NCI-H146 (cell line): ENCODE data around the gene SETX.

Experiments
- DNase-seq: peaks from one replicate; lab custom pipeline; 2025; lab: John Stamatoyannopoulos, UW

Gene SETX

DNA sequence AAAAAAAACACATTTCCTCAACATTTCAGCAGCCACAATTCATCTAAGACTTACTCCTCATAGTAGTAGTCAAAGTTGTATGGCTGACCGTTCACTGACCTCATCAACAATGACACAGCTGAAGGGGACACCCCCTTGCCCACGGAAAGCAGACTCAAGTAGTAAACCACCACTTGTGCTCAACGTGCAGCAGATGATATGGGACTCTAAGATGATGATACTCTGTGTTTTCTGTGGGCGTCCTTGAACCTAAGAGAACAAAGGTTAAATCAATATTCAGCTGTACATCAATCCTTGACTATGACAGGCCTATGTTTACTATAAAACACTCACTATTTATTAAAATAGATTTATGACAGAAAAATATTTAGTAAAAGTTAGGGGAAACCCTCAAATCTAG, 71.6 kb downstream of the SETX start:
- DNase-seq, result no peak

DNA sequence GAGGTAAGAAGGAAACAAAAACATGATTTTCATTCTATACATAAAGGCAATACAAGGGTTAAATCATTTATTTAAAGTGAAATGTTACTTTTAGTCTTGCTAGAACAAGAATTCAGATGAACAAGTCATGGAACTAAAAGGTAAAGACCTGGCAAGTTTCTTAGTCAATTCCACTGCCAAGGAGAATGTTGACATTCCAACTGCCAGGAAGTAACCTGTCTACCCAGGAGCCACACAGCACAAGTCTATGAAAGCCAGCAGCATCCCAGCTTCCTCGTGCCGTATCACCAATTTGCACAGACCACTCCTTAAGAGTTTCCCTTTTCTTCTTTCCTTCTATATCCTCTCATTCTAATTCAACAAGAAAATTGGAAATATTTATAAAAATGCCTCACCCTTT, 79.9 kb downstream of the SETX start:
- no peak for DNase-seq

DNA sequence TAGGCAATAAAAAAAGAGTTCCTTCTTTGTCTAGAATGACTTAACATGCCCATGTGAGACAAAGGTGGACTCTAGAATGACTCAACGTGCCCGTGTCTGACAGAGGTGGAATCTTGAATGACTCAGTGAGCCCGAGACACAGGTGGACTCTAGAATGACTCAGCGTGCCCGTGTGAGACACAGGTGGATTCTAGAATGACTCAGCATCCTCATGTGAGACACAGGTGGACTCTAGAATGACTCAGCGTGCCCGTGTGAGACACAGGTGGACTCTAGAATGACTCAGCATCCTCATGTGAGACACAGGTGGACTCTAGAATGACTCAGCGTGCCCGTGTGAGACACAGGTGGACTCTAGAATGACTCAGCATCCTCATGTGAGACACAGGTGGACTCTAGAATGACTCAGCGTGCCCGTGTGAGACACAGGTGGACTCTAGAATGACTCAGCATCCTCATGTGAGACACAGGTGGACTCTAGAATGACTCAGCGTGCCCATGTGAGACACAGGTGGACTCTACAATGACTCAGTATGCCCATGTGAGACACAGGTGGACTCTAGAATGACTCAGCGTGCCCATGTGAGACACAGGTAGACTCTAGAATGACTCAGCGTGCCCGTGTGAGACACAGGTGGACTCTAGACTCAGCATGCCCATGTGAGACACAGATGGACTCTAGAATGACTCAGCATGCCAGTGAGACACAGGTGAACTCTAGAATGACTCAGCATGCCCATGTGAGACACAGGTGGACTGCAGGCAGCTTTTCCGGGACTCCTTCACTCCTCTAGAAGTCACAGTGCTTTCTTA, 84.9 kb downstream of the SETX start:
- DNase-seq, result peak; percentile 3

DNA sequence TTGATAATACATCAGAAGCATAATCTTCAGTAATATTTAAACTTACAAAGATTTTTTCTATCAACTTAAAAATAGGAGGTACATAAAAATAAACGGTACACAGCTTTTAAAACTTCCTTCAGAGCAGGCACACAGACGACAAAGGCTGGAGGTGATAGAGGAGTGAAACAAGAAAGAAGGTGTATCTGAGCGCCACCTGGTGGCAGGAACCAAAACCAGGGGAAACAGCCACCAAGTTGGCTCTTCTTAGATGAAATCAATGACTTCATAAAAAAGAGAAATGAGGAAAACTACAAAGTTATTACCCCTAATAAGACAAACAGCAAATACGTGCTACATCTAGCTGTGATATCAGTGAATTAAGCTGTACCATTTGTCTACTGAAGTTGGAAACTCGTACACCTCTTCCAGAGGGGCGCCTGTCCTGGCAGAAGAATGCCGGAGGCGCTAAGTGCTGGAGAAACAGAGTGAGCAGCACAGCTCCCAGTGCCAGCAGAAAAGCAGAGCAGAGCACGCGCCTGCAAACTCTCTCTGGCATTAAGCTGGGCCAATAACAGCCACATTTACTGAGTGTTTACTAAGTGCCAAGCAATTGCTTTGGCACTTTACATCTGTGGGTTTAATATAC, 85.9 kb downstream of the SETX start:
- peak; percentile 36 for DNase-seq

DNA sequence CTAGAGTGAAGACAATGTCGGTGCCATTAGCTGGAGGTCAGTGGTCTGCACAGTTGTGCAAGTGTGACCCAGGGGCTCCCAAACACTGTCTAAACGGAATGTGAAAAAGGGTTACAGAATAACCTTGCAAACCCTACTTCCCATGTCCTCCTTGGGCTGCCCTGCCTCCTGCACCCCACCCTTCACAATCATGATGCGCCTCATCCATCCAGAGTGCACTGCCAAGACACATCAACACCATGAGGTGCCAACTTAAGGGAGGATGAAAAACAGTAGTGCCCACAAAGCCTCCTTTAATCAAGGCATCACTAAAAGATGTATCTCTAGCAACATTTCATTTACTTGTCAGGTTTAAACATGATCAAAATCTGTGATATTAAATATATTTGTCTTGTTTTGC, 87.1 kb downstream of the SETX start:
- no peak for DNase-seq

DNA sequence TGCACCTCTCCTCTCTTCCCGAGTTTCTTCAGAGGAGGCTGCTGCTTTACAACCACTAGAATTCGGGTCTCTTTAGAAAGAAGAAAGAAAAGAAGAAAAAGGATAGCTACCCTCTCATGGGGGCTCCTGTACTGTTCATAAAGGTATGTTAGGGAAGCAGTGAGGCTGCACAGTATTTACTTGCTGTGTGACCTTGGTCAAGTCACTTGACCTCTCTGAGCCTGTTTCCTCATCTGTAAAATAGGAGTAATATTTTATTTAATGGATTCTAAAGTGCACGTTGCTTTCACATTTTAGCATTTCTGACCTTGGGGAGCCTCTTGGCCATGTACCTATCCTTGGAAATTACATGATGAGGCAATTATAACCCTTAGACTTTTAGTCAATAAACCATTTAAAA, 88.8 kb downstream of the SETX start:
- no peak for DNase-seq

DNA sequence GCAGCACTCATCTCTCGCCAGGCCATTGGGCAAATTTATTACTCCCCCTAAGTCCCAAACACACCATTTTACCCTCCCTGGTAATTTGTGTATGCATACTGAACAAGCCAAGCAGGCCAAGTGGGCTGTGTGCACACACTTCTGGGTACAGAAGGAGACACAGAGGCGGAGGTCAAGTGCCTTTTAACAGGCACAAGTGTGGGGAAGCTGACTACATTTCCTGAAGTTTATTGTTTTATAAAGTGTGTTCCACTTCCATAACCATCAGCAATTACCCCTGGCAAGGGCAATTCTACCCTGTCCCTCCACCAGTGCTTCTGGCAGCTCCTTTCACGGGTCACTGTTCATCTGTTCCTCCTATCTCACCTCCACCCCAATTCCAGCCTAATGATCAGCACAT, 93.9 kb downstream of the SETX start:
- no peak for DNase-seq

DNA sequence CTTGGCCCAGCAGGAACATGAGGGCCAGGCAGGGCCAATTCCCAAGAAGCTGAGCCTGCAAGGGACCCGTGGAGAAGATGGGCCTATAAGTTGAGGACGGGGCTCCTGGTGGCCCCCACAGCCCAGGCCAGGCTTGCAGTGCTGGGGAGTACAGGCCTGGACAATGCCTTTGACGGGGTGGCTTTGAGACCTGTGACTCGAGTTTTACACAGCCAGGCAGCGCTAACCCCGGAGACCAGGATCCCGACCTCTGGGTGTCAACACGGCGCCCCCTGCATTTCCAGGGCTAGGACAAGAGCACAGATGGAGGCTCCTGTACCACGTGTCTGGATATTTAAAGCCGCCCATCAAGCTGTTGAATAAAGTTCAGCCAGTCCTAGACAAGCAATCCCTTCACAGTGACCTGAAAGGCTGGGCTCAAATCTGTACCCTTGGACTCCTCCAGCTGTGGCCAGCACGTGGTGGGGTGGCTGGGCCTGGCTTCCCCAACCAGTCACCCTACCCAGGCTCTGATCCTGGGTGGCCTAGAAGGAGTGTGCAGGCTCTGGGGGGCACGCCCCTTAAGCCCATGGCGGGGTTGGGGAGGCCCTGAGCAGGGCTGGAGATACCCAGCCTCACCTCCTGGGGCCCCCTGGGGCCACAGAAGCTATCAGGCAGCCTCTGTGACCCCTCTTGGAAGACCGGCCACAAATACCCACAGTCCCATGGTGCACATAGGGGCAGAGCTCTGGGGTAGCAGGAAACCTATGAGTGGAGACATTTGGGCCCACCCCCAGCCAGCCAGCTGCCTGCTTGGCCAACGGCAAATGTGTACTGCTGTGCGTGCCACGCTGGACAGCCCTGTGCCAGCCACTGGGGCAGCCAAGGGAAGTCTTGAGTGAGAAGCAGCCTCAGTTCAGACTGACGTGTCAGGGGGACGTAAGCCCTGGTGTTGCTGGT, 104.2 kb downstream of the SETX start:
- DNase-seq, result no peak

DNA sequence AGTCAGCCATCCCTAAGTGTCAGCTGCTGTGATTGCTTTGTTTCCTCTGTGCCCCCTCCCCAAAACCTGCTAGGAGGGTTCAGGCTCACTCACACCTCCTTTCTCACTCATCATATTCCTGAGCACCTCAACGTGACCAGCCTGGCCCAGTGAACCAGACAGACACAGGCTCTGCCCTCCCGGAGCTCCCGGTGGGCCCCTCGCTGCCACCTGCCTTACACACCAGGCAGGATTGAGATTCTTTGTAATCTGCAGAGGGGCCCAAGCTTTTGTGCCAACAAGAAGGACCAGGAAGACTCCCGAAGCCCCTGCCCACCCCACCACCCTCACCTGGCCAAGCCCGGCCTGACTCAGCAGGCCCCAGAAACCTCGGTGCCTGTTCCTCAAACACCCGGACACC, 105.1 kb downstream of the SETX start:
- DNase-seq, result no peak

DNA sequence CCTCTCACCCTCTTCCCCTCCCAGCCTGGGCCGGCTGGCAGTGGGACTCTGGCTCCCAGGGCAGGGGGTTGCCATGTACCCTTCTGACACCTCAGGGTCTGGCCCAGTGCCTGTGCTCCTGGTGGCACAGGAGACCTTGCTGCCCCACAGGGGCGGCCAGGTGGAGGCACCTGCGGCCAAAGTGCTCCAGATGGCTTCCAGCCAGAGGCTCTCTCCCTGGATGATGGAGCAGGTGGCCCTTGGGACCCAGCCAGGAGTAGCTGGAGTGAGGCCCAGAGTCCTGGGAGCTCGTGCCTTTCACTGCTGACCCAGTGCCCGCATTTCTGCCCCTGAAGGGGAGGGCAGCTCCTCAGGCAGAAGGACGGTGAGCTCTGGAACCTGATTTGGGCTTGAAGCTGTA, 105.7 kb downstream of the SETX start:
- peak; percentile 13 for DNase-seq

DNA sequence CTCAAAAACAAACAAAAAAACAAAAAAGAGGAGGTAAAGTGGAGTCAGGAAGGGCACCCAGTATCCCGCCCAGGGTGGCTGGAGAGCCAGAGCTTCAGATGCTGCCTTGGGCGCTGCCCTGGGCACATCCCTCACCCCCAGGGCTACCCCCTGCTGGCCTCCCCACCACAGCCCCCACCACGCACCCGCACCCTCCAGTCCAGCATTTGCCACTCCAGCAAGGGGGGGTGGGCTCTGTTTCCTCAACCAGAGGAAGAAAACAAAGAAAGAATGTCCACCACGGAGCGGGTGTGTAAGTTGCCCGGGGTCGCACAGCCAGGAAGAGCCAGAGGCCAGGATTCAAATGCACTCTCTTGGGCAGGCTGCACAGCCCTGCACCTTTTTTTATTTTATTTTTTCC, 106.8 kb downstream of the SETX start:
- DNase-seq, result no peak

DNA sequence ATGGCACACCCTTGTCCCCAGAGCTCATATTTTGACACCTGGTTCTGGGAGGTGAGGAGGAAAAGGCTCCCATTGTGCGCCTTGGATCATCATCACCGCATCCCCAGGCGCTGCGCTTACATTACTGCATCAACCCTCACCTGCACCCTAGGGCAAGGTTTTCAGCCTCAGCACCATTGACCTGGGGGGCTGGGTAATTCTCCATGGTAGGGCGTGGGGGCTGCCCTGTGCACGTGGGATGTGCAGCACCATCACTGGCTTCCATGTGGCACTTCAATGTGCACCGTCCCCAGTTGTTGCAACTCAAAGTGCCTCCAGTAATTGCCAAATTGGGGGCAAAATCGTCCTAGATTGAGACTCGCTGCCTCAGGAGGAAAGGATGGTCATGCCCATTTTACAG, 109.3 kb downstream of the SETX start:
- no peak for DNase-seq

DNA sequence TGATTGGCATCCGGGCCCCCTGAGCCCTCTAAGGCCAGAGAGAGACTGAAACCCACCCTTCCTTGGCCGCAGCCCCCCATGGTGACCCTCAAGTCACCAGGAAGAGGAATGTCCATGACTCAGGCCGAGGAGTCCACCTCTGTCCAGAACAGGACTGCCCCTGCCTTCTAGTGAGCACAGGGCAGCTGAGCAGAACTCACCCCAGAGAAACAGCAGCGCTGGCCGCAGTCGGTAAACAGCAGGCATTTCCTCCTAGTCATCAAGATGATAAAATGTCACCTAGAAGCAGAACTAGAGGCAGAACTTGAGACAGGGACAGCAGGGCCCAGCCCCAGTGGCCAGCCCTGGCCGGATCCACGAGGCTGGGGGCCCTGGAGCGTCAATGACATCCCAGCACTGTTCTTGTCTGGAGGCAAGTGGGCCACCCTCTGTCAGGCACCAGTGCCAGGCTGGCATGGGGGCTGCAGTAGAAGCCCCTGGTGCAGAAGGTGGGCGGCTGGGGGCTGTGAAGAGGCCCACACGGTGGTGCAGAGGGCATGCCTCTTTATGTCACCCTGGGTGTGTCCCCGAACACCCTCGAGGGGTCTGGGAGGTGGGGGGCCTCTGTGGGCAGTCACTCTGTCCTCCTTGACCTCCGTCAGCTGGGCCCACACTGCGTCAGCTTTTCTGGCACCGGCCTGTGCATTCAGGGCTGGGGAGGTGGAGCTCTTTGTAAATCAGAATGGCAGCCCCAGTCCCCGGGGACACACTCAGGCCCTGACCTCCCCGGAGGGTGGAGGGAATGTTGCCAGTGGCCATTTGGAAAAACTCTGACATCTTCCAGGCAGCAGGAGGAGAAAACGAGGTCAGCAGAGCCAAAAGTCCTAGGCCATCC, 110.0 kb downstream of the SETX start:
- no peak for DNase-seq

DNA sequence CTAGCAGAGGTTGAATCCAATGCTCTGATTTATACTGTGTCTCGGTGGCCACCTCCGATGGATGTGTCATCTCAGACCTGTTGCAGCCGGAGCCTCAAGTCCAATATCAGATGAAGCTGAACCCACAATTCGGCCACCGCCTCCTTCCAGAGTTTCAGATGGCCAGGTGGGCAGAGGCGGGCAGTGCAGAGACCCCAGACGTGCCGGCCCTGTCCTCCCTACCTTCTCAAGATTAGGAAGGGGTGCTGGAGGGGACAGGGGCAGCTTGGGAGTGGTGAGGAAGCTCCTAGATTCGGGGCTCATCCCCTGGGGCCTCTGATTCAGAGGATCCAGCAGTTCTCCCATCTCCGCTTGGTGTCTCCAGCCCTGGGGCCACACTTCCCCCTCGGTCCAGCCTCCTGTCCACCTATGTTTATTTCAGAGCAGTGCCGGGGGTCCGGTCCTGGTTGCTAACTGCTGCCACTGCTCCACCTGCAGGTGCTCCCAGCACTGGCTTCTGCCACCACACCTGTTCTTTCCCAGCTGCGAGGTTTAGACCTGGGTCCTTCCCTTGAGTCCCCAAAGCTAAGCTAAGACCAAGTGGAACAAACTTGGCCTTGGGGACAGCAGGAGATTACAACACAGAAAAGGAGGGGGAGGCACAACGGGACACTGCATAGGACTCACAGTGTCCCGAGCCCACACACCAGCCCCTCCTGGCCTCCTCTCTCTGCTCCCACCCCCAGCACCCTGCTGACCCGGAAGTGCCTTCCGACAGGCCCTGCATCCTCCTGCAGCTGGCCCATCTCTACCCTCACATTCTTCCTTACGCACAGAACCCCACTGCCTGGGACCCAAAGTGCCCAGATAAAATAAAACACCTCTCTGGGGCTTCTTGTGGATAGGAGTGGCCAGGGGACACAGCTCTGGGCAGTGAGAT, 111.4 kb downstream of the SETX start:
- no peak for DNase-seq

DNA sequence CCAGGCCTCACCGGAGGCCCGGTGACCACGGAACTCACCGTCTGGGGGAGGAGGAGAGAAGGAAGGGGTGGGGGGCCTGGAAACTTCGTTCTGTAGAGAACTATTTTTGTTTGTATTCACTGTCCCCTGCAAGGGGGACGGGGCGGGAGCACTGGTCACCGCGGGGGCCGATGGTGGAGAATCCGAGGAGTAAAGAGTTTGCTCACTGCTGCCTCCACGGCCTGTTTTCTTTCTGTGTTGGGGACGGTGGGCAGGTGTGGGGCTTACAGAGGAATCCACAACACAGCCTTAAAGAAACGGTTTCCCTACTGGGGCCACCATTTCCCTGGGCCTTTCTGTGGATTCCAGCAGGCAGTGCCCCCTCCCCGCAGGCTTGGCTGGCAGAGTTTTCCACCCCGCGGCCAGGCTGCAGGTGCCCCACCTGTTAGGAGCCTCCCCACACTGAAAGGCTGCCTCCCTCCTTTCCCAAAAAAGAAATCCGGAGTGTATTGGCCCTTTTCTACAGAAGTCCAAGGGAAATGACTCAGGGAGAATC, 112.1 kb downstream of the SETX start:
- DNase-seq, result no peak

DNA sequence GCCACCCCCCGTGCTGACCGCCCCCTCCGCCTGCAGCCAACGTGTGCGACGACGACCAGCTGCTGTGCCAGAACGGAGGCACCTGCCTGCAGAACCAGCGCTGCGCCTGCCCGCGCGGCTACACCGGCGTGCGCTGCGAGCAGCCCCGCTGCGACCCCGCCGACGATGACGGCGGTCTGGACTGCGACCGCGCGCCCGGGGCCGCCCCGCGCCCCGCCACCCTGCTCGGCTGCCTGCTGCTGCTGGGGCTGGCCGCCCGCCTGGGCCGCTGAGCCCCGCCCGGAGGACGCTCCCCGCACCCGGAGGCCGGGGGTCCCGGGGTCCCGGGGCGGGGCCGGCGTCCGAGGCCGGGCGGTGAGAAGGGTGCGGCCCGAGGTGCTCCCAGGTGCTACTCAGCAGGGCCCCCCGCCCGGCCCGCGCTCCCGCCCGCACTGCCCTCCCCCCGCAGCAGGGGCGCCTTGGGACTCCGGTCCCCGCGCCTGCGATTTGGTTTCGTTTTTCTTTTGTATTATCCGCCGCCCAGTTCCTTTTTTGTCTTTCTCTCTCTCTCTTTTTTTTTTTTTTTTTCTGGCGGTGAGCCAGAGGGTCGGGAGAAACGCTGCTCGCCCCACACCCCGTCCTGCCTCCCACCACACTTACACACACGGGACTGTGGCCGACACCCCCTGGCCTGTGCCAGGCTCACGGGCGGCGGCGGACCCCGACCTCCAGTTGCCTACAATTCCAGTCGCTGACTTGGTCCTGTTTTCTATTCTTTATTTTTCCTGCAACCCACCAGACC, 112.8 kb downstream of the SETX start:
- DNase-seq, result peak; percentile 52

DNA sequence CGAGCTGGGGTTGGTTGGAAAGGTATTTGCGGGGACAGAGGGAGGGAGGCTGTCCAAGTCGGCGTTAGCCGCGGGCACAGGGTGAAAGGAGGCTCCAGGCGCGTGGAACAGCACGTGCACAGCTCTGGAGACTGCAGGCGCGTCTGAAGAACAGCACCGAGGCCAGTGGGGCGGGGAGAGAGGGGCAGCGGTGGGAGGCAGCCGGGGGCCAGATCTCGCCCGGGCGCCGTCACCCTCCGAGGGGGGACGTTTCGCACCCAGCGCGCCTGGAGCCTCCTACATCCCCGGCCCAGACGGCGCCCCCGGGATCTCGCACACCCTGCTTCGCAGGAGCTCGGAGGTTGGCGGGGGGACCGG, 113.3 kb downstream of the SETX start:
- no peak for DNase-seq

DNA sequence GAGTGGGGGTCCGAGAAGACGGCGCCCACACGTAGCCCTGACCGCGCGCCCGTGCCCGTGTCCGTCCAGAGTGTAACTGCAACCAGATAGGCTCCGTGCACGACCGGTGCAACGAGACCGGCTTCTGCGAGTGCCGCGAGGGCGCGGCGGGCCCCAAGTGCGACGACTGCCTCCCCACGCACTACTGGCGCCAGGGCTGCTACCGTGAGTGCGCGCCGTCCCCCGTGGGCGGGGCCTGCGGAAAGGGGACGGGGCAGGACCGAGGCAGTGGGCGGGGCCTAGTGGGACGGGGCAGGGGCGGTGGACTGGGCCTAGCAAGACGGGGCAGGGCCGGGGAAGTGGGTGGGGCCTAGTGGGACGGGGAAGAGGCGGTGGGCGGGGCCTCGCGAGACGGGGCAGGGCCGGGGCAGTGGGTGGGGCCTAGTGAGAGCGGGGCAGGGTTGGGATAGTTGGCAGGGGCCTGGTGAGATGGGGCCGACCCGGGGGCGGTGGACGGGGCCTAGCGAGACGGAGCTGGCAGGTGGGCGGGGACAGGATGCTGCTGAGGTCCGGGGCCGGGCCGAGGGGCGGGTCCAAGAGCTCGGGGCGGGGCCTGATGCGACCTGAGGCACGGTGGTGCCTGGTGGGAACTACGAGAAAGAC, 113.8 kb downstream of the SETX start:
- peak; percentile 93 for DNase-seq
